Measurements from ENCODE around the gene RD3L.
"Not testable (repeated sequence)": the region's sequence is repeated elsewhere in the genome, so short reads cannot be mapped to it uniquely, and the experiment has no call there.

Gene RD3L

DNA sequence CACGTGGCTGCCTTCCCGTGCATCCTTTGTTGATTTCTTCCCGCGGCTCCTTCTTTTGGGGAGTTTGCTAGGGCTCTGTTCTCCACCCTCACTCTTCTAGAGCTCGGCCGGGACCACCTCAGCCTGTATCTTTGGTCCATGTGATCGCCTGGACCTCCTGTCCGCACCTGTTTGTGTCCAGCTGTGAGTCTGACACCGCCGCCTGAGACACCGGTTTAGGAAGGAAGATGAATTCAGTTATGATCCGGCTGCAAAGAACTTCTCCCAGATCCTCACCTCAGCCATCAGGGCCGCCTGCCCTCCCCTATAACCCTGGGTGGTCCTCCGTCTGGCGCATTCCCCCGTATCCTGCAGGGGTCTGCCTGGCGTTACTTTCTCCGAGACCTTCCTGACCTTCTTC lies 14.8 kb downstream of the RD3L start:
- DNase-seq, result no peak

DNA sequence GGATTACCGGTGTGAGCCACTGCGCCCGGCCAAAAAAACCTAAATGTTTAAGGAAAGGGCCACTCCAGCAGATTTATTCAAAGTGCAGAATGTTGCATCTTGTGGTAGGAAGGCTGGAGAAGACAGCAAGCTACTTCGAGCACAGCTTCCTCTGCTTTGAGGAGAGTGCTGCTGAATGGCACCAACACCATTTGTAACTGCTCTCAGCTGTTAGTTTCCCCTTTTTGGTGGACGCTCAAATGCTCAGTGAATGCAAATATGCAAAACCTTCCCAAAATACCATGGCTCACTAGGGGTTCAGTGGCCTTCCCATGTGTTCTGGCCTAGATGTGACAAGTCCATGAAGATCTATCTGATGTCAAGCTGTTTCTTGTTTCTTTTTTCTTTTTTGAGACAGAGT lies 17.0 kb downstream of the RD3L start:
- no peak for DNase-seq

DNA sequence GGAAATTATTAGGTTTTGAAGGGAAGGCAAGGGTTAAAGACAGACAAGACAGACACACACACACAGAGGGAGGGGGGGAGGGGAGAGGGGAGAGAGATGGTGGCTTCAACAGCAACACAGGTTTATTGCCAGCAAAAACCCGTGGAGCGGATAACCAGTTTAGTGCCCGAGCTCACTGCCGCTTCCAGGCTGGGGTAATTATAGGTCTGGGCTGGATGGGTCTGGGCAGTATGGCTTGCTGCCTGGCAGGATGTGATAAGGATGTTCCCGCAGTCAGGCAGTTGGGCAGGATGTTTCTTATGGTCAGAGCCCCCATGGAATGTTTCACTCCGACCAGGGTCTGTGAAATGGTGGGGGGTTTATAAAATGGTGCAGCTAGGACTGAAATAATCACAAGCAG lies 18.5 kb downstream of the RD3L start:
- DNase-seq, result no peak

DNA sequence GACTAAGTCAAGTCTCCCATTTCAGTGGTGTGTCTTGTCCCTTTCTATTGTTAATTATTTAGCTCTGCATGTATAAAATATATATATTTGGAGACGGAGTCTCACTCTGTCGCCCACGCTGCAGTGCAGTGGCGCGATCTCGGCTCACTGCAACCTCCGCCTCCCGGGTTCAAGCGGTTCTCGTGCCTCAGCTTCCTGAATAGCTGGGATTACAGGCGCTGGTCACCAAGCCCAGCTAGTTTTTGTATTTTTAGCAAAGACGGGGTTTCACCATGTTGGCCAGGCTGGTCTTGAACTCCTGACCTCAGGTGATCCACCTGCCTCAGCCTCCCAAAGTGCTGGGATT lies 20.5 kb downstream of the RD3L start:
- DNase-seq, result not testable (repeated sequence)

DNA sequence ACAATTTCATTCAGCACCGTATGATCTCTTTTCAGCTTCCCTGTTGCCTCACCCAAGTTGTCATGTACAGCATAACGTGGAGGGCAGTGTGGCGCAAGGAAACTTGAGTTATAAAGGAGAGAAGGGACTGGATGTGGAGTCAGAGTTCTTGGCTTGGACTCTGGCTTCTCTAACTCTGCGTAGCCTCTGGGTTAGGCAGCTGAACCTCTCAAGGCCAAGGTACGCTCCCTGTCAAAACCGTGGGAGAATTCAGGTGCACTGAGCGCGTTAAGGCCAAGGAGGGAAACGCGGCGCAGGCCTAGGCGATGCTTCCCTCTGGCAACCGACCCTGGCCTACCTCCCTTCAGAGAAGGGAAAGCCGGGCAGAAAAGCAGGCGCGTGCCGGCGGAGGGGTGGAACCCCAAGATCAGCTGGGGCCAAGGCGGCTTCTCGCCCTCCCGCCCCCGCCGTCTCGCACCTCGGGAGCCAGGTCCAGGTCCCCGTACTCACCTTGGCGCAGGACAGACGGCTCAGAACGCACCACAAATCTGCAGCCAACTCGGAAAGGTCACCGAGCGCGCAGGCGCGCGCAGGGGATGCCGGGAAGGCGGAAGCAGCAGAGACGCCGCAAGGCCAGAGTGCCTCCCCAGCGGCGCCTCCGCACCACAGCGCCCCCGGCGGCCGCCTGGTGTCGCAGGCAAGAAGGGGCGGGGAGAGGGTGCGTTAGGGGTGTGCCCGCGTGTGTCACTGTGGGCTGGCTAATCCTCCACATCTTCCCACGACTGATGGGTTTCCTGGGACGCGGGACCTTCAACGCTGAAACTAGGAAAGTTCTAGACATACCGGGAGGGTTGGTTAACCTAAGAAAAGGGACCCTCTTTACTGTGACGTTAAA lies 21.1 kb downstream of the RD3L start:
- DNase-seq, result peak; percentile 93

DNA sequence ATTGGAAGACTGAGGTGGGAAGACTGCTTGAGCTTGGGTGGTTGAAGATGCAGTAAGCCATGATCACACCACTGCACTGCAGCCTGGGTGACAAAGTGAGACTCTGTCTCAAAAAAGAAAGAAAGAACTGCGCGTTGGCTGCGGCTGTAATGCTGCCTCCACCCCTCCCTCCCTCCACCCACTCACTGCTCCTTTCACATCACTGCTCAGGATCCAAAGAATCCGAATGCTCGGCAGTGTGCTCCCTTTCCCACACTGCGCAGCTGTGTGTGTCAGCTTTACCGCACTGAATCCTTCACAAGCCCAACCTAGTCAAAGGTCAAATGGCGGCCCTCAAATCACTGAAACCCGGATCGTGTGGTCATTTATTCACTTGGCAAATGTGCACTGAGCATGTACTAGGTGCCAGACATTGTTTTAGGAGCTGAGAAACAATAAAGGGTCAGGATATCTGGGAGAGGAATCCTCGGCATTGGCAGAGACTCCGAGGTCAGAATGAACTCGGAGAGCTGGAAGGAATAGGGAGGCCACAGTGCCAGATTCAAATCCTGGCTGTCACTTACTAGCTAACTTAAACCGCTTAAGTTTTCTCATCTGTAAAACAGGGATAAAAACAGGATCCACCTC lies 25.6 kb downstream of the RD3L start:
- DNase-seq, result no peak

DNA sequence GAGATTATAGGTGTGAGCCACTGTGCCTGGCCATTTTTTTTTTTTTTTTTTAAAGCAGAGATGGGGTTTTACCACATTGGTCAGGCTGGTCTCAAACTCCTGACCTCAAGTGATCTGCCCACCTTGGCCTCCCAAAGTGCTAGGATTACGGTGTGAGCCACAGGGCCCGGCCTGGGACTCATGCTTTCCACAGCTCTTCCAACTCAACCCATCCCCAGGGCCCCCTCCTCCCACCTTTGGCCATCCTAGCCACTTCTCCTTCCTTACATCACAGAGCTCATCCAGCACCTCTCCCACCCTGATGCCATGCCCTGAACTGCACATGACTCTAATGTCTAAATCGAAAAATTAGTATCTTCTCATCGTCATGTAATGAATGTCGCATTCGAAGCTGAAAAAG lies 26.7 kb downstream of the RD3L start:
- no peak for DNase-seq

DNA sequence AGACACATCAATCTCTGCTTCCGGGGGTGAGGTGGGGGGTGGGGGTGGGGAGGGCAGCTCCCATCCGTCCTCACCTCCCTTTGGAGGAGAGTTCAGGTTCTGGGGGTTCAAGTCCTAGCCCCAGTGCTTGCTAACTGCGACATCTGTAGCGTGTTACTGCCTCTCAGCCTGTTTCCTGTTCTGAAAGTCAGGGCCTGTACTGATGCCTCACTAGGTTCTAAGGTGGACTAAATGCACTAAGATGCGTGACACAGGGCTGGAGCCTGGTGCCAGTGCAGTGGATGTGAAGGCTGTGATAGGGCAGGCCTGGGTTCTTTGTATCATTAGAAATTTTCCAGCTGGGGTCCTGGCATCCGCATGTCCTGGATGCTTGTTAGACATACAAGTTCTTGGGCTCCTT lies 31.3 kb downstream of the RD3L start:
- DNase-seq, result no peak

DNA sequence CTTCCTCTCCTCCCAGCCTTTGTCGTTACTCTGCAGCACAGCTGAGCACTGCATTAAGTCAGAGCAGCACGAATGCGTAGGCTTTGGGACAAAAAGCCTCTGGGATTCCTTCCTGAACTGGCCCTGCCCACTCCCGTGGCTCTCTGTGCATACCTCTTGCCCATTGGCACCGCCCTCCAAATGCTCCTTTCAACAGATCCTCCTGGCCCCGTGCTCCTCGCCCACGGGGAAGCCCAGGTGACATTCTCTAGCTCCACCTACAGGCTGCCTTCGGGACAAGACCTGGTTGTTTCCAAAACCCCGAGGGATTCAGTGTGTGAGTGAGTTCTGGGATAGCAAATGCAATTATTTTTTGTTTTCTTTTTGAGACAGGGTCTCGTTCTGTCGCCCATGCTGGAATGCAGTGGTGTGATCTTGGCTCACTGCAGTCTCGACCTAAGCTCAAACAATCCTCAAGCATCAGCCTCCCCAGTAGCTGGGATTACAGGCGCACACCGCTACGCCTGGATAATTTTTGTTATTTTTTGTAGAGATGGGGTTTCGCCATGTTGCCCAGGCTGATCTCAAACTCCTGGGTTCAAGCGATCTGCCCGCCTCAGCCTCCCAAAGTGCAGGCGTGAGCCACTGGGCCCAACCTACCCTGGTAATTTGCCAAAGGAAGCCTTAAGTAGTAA lies 31.9 kb downstream of the RD3L start:
- DNase-seq, result peak; percentile 66

DNA sequence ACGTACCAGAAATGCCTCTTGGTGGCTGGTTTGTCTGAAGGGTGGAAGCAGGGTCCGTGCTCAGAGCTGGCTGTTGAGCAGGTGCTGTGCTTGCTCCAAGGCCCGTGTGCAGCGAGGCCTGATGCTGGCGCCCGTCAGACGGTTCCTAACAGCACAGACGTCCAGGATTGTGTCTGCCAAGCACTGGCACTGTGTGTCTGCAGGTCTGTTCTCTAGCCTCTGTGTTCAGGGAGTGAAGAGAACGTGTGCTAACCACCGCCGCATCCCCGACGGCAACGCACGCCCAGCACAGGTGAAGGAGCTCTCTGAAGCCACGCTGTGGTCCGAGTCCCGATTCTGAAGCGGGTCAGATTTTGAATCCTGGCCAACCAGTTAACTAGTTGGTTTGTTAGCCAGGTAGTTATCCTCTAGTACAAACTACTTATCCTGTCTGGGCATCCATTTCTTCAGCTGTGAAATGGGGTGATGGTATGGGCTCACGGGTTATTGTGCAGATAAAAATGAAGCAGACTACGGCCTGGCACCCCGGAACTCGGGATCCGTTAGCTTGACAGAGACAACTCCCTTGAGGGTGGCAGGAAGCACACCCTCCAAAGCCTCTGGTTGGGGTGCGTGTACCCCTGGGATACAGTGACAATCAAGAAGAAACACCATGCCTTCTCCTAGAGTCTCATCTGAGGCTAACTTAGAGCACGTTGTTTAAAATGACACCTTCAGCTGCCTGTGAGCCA lies 32.6 kb downstream of the RD3L start:
- DNase-seq, result no peak

DNA sequence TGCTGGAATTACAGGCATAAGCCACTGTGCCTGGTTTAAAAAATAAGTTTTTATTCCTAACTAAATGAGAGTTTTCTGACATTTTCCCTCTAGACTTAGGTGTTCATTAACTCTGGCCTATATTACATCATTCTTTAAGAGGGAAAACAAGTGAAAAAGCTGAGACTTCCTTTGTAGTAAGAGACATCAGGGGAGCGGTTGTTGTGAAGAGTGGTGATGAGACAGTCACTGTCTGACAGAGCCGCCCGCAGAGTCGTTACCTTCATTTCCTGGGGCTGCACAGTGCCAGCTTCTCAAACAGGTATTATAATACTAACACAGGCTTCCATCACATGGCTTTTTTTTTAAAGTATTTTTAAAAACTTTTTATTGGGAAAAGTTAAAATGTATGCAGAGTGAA lies 33.7 kb downstream of the RD3L start:
- DNase-seq, result no peak

DNA sequence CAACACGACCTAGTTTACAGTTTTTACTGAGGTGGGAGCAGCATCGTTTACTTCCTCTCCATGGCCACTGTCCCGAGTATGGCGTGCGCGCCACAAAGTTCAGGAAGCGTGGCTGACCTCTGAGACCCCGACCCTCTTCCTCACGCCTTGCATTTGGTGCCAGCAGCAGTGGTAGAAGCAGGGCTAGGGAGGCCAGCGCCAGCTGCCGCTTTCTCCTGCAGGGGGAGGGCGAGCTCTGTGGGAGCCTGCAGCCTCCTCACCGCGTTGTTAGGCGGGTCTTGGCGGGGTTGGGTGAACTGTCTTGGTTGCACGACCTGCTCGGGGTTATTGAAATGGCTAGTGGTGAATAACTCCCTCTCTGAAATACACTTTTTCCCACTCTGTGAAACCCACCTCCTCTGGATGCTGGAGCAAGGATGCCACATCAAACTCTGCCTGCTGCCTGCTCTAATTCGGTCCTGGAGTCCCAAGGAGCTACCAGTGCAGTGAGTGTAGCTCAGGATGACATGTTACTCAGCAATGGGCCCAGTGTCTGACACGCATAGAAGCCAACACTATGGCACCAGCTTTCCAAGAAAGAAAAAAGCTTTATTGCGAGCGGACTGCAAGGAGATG lies 36.4 kb downstream of the RD3L start:
- no peak for DNase-seq

DNA sequence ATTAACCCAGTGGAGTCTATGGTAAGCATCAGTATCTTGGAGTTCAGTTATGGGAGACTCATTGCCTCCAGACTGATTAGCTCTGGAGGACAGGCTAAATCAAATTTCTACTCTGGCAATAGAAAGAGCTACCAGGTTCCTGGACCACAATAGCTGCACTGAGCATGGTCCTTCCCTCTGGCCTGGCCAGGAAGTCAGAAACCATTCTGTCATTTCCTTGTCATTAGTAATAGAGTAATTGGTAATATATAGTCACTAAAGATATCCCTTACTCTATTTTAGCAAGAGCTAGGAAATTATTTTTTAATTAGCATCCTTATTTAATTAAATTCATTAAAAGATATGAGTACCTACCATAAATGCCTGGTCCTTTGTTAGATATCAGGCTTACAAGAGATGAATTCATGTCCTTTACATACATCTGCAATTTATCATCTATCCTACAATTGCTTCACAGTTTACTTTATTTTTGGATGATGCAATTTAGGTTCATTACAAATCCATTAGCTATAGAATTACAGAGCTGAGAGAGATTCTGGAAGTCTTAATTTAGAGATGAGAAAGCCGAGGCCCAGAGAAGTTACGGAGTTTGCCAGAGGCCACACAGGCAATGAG lies 37.7 kb downstream of the RD3L start:
- DNase-seq, result no peak

DNA sequence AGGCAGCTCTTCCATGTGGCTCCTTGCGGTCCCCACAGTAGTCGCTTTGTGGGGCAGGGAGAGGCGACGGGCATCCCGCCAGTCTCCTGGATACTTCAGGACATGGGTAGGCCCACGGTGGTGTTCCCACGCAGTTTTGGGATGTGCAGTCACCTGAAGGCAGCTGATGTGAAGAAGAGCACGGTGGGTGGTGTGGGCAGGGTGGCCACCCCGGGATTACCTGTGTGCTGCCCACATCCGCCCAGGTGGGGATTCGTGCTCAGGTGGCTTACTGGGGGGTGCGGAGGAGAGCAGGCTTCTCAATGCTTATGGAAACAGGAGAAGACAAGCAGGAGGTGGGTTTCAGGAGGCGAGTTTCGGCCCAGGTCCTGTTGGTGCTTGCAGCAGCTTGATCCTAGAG lies 42.5 kb downstream of the RD3L start:
- no peak for DNase-seq

DNA sequence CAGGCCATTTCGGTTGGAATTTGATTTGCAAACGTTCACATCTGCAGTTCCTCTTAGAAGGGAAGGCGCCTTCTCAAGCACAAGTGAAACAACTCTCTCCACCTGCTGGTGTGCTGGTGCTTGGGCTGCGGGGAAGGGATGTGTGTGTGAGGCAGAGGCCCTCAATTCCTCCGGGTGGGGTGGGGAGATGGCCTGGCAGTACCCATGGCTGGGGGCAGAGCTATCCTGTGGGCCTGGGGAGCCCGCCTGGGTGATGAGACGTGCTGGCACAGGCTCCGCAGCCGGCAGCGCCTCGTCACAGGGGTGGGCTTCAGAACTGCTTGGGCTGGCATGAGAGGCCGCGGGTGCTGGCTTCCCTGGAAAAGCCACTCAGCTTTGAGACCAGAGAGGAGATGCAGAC lies 43.0 kb downstream of the RD3L start:
- no peak for DNase-seq

DNA sequence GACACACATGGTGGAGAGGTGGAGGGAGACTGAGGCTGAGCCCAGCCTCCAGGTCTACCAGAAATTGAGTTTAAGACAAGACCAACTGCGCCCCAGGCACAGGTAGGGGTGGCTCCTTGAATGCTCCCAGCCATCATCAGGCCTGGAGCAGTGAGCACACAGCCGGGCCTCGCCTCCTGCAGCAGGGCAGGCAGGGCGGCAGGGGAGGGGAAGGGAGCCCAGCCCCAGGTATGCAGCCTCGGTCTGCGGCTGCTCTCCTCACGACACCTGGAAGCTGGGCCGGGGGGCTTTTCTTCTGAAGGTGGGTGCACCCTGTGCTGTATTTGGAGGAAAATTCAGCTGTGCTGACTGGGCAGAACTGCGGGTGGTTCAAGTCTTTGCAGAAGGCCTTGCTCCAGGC lies 43.6 kb downstream of the RD3L start:
- DNase-seq, result no peak

DNA sequence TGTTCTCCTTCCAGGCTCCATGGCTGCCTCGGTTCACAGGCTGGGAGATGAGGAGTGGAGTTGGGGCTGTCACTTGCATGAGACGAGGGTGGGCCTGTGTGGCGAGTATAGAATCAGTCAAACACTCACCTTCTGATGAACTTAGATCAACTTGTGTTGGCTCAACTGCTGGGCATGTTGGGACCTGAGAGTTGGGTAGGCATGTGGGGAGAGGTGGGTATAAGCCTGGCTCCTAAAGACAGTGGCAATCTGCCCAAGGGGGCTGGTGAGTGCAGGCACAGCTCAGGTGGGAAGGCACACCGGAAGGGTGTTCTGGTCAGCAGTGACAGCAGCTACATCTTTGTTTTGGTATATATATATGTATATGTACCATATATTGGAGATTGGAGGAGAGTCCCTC lies 44.1 kb downstream of the RD3L start:
- no peak for DNase-seq

DNA sequence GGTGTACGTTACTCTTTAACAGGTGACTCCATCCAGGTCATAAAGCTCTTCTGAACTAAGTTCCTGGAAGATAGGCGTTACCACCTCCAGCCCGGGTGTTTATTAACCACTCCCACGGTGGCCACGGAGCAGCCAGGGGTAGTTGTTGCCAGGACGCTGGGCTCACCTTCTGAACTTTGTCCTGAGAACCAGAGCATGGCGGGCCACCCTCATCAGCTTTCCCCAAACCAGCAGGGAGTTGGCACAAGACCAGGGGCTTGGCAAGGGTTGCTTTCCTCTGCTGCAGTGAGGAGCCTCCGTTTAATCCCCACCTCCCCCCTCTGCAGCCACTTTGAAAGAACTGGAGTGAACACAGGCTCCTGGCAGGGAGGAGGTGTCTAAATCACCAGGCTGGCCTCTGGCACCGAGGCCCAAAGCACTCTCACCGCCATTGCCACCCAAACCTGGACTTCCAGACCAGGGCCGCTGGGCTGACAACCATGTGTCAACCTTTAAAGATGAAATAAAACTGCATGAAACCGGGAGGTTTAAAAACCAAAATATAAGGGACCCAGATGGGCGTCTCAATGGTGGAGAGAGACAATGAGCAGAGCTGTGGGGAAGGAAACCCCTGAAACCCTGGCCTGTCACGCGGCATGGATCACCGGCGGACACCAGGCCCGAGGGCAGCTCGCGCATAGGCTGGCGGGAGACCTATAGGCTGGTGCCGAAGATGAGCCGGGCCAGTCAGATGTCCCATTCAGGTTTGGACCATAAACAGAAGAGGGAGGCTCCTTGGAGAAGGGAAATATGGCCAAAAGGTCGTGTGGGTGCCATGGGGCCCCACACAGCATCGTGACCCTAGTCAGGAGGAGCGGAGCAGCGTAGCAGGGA lies 45.0 kb downstream of the RD3L start:
- DNase-seq, result no peak

DNA sequence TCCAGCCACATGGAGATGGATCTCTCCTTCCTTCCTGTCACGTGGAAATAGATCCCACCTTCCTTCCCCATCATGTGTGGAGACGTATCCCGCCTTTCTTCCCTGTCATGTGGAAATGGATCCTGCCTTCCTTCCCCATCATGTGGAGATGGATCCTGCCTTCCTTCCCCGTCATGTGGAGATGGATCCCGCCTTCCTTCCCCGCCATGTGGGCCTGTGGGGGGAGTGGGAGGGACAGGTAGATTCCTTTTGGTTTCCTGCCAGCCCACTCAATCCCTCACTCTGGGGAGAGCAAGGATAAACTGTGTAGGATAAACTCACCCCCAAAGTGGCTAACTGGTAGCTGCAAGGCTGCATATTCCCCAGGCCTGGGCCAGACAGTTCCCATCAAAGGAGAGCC lies 45.8 kb downstream of the RD3L start:
- no peak for DNase-seq

DNA sequence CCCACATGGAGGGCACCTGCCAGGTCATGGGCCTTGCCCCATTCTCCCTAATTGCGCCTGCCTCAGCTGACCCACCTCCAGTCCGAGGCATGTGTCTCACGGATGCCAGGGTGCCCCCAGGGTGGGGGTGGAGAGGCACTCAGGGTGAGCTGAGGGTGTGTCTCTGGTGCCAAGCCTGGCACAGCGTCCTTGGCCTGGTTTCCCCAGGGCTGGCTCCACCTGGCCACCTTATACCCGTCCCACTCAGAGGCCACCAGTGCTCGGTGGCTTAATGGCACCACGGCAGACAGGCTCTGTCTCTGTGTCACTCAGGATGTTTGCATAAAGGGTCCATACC lies 47.6 kb downstream of the RD3L start:
- DNase-seq, result no peak

DNA sequence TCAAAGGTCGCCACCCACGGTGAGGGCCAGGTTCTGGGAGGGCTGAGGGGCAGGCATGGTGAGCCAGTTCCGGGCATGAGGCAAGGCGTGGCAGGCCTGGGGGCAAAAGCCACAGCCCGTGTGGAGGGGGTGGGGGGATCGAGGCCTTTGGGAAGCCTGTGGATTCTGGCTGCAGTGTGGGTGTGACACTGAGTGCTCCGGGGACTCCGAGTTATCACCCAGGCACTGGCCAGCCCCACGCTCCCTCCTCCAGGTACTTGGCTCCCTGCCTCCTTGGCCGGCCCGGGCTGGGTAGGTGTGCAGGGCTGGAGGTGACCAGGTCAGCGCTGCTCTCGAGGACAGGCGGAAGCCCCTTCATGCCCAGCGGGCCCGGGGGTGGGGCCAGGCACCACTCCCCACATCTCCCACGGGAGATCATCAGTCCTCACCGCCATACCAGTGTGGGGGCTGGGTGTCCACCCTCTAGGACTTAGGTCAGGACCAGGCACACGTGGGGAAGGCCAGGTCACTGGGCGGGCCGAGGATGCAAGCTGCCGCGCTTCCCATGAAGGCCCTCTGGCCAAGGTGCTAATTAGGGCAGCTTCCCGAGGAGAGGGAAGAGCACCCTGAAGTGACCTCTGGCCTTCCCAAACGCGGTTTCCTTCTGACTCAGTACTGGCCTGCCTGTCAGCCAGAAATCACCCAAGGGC lies 48.2 kb downstream of the RD3L start:
- DNase-seq, result no peak
